Measurements from ENCODE around the gene PARD3. TPM values are rescaled to one million over a fixed set of nuclear protein-coding genes. Genes with fewer than 3 reads are reported as not detected.

PARD3 gene
- total RNA-seq, 6 experiments from 2014 or later = 19.1 to 27.8 (median 22.0) TPM

DNA sequence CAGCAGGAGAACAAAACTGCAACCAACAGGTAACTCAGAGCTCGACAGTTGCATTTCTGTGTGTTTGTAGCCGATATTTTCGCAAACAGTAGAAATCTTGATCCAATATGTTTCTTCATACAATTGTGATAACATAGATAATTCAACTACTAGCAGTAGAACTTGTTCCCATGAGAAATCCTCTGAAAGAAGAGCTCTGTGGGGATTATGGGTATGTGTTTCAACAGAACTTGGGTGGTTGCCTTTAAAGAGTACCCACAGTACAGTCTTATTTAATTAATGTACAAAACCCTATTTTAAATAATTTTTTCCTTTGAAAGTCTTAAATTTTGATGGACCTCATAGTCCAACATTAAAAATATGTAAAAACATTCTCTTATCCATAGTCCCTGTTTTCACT is 266.1 kb downstream of the PARD3 start:
- 36% methylated on average over 3 of the region's 3 CpGs for WGBS (ENCODE audit: insufficient coverage, low coverage, low lambda C conversion rate, missing lambda C conversion rate)
- ATAC-seq (peak in 1 of 4 donors; percentile 38), DNase-seq (no peak)
- intact Hi-C loops (cut with DNase I) = no loop called here
- Histone ChIP-seq H3K9me3 (no peaks in the 10 kb centered on the region), H3K27ac (no peak overlapping the region), H3K27me3 (no peaks in the 10 kb centered on the region), H3K36me3 (no peaks in the 10 kb centered on the region), H3K4me1 (peaks cover 0 to 23% (median 8%) of the 10 kb centered on the region in 4 donors), H3K4me3 (no peak overlapping the region)
- TF ChIP-seq POLR2A (IDR thresholded peaks at IDR 0.05) = no peak
- TF ChIP-seq, protein P1, sequence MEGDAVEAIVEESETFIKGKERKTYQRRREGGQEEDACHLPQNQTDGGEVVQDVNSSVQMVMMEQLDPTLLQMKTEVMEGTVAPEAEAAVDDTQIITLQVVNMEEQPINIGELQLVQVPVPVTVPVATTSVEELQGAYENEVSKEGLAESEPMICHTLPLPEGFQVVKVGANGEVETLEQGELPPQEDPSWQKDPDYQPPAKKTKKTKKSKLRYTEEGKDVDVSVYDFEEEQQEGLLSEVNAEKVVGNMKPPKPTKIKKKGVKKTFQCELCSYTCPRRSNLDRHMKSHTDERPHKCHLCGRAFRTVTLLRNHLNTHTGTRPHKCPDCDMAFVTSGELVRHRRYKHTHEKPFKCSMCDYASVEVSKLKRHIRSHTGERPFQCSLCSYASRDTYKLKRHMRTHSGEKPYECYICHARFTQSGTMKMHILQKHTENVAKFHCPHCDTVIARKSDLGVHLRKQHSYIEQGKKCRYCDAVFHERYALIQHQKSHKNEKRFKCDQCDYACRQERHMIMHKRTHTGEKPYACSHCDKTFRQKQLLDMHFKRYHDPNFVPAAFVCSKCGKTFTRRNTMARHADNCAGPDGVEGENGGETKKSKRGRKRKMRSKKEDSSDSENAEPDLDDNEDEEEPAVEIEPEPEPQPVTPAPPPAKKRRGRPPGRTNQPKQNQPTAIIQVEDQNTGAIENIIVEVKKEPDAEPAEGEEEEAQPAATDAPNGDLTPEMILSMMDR (IDR thresholded peaks at IDR 0.05) = no peak

DNA sequence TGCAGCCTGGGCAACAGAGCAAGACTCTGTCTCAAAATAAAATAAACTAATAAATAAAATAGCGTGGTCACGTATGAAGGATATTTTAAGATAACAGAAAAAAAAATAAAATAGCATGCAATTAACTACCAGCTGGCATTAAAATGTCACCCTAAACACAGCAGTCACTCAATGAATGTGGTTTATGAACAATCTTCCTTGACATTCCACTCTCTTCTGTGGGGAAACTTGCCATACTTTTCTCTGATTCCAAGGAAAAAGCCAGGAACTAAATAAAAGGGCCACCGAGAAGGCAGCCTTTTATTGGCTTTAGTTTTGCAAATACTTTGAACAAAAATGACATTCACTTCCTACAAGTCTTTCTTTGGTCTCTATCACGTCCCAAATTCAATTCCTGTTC is 266.6 kb downstream of the PARD3 start:
- 56% methylated on average over 4 of the region's 4 CpGs for WGBS (ENCODE audit: insufficient coverage, low coverage, low lambda C conversion rate, missing lambda C conversion rate)
- ATAC-seq (no peak), DNase-seq (no peak)
- H3K4me3 ChIP-seq = no peak overlapping the region
- H3K36me3 ChIP-seq = no peaks in the 10 kb centered on the region
- TF ChIP-seq, protein P1 (IDR thresholded peaks at IDR 0.05) = no peak
- no peak for TF ChIP-seq POLR2A (IDR thresholded peaks at IDR 0.05)
- no peaks in the 10 kb centered on the region for H3K9me3 ChIP-seq
- no peak overlapping the region for H3K27ac ChIP-seq
- no peaks in the 10 kb centered on the region for H3K27me3 ChIP-seq
- H3K4me1 ChIP-seq = peaks cover 0 to 25% (median 8%) of the 10 kb centered on the region in 4 donors
- intact Hi-C loops (cut with DNase I) = no loop called here

DNA sequence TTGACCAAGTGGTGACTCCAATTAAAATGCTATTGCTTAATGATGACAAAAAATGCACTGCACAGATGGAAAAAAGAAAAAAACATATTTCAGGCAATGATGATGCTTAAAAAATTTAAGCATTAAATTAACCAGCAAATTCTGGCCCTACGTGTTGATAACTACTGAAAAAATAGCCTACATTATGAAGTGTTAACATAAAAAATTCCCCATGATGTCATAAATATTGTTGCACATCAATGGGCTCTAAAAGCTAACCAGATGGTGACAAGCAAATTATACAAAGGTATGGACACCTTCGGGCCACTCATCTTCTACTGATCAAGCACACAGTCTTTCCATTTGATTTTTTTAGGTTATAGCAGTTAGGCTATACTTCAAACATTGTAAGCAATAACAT is 267.4 kb downstream of the PARD3 start:
- H3K4me1 ChIP-seq = peaks cover 0 to 25% (median 8%) of the 10 kb centered on the region in 4 donors
- intact Hi-C loops (cut with DNase I) = no loop called here
- H3K27me3 ChIP-seq = no peaks in the 10 kb centered on the region
- TF ChIP-seq, protein P1 (IDR thresholded peaks at IDR 0.05) = no peak
- no peak for TF ChIP-seq POLR2A (IDR thresholded peaks at IDR 0.05)
- no peak overlapping the region for H3K27ac ChIP-seq
- no peaks in the 10 kb centered on the region for H3K36me3 ChIP-seq
- 86% methylated on average over 2 of the region's 2 CpGs for WGBS (ENCODE audit: insufficient coverage, low coverage, low lambda C conversion rate, missing lambda C conversion rate)
- no peak overlapping the region for H3K4me3 ChIP-seq
- DNase-seq = no peak
- no peaks in the 10 kb centered on the region for H3K9me3 ChIP-seq
- no peak for ATAC-seq

DNA sequence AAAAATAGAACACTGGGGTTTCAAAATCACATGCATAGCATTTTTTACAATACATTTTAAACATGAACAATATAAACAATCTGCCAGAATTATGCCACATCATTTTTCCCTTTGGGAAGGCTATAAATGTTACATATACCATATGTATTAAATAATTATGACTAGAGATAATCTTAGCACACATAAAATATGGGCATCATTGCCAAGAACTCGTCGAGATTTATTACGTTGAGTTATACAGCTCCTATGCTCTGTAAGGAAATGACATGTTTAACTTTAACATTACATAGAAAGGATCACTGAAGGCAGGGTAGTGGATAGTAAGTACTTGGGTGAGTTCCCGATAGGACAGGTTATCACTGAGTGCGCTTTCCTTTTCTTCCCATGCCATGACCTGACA is 267.8 kb downstream of the PARD3 start:
- no peaks in the 10 kb centered on the region for H3K36me3 ChIP-seq
- TF ChIP-seq, protein P1 (IDR thresholded peaks at IDR 0.05) = no peak
- TF ChIP-seq POLR2A (IDR thresholded peaks at IDR 0.05) = no peak
- peak in 1 of 4 donors; percentile 13 for ATAC-seq
- no peaks in the 10 kb centered on the region for H3K27me3 ChIP-seq
- peaks cover 0 to 25% (median 8%) of the 10 kb centered on the region in 4 donors for H3K4me1 ChIP-seq
- 75% methylated on average over 5 of the region's 5 CpGs for WGBS (ENCODE audit: insufficient coverage, low coverage, low lambda C conversion rate, missing lambda C conversion rate)
- no peak overlapping the region for H3K27ac ChIP-seq
- intact Hi-C loops (cut with DNase I) = no loop called here
- DNase-seq = no peak
- no peaks in the 10 kb centered on the region for H3K9me3 ChIP-seq
- no peak overlapping the region for H3K4me3 ChIP-seq

DNA sequence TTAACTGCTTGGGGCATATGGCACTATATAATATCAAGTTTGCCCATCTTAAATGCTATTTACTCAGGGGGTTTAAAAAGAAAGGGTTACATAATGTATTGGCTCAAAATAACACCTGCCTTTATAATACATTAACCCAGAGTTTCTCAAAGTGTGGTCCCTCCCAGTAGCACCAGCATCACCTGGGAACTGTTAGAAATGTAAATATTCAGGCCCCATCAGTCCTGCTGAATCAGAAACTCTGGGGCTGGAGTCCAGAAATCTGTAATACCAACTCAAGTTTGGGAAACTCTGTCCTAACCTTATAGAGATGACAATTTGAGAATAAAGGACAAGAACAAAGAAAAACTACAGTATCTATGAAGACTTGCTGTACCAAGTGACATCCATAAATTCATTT is 270.7 kb downstream of the PARD3 start:
- no peak for TF ChIP-seq POLR2A (IDR thresholded peaks at IDR 0.05)
- TF ChIP-seq, protein P1 (IDR thresholded peaks at IDR 0.05) = no peak
- H3K9me3 ChIP-seq = no peaks in the 10 kb centered on the region
- no peak for DNase-seq
- no peaks in the 10 kb centered on the region for H3K36me3 ChIP-seq
- no peak overlapping the region for H3K27ac ChIP-seq
- ATAC-seq = peak; percentile 50 to 66 (median 64)
- peaks cover 0 to 16% (median 3%) of the 10 kb centered on the region in 4 donors for H3K4me1 ChIP-seq
- intact Hi-C loops (cut with DNase I) = no loop called here
- H3K27me3 ChIP-seq = no peaks in the 10 kb centered on the region
- no peak overlapping the region for H3K4me3 ChIP-seq
